Measurements from ENCODE around the gene SPRYD3. TPM values are rescaled to one million over a fixed set of nuclear protein-coding genes. Genes with fewer than 3 reads are reported as not detected.

Gene SPRYD3
- total RNA-seq, 4 donors from 2014 or later = 15.9 to 75.5 (median 28.9) TPM

GRCh38 chr12:53052419-53053217, 26.6 kb downstream of the SPRYD3 start:
- DNase-seq = peak; percentile 92
- intact Hi-C loops (cut with DNase I; ENCODE audit: low total_unique reads) = no loop called here
- TF ChIP-seq POLR2A (IDR thresholded peaks at IDR 0.05) = peak in 1 of 2 donors; percentile 10
- TF ChIP-seq CTCF (IDR thresholded peaks at IDR 0.05) = no peak
- H3K36me3 ChIP-seq = no peaks in the 10 kb centered on the region
- H3K9me3 ChIP-seq = no peaks in the 10 kb centered on the region
- H3K4me1 ChIP-seq = peaks cover 0 to 23% of the 10 kb centered on the region in 2 donors
- H3K4me3 ChIP-seq = peak overlapping the region; percentile 59 to 76
- H3K27ac ChIP-seq = peak overlapping the region; percentile 99
- H3K27me3 ChIP-seq = no peaks in the 10 kb centered on the region

GRCh38 chr12:53051881-53052412, 27.2 kb downstream of the SPRYD3 start:
- Histone ChIP-seq H3K9me3 (no peaks in the 10 kb centered on the region), H3K4me3 (peak overlapping the region; percentile 59 to 76), H3K27me3 (no peaks in the 10 kb centered on the region), H3K36me3 (no peaks in the 10 kb centered on the region), H3K27ac (peak overlapping the region; percentile 99), H3K4me1 (peaks cover 0 to 23% of the 10 kb centered on the region in 2 donors)
- peak in 1 of 2 donors; percentile 29 for DNase-seq
- TF ChIP-seq CTCF (IDR thresholded peaks at IDR 0.05) = no peak
- no peak for TF ChIP-seq POLR2A (IDR thresholded peaks at IDR 0.05)
- intact Hi-C loops (cut with DNase I; ENCODE audit: low total_unique reads) = no loop called here

- peak; percentile 78 to 89 for DNase-seq
- intact Hi-C loops (cut with DNase I; ENCODE audit: low total_unique reads) = no loop called here
- Histone ChIP-seq H3K36me3 (no peaks in the 10 kb centered on the region), H3K27me3 (no peaks in the 10 kb centered on the region), H3K9me3 (no peaks in the 10 kb centered on the region), H3K4me3 (peak overlapping the region; percentile 59 to 76), H3K27ac (peak overlapping the region; percentile 99), H3K4me1 (peaks cover 0 to 23% of the 10 kb centered on the region in 2 donors)
- TF ChIP-seq POLR2A (IDR thresholded peaks at IDR 0.05) = peak; percentile 68 to 71
- peak in 3 of 4 experiments; percentile 11 to 62 (median 23) for TF ChIP-seq CTCF (IDR thresholded peaks at IDR 0.05)
Measured at GRCh38 chr12:53051058-53051880, 27.9 kb downstream of the SPRYD3 start.

- H3K4me1 ChIP-seq = peaks cover 0 to 23% of the 10 kb centered on the region in 2 donors
- H3K36me3 ChIP-seq = no peaks in the 10 kb centered on the region
- H3K4me3 ChIP-seq = peak overlapping the region; percentile 59 to 76
- TF ChIP-seq CTCF (IDR thresholded peaks at IDR 0.05) = no peak
- TF ChIP-seq POLR2A (IDR thresholded peaks at IDR 0.05) = no peak
- H3K27me3 ChIP-seq = no peaks in the 10 kb centered on the region
- no peak for DNase-seq
- no peaks in the 10 kb centered on the region for H3K9me3 ChIP-seq
- H3K27ac ChIP-seq = peak overlapping the region; percentile 99
- intact Hi-C loops (cut with DNase I; ENCODE audit: low total_unique reads) = no loop called here
Measured at GRCh38 chr12:53050426-53051057, 28.6 kb downstream of the SPRYD3 start.

Data from uterus (tissue), 4 donors.